Gastrocnemius medialis (tissue), 4 donors: ENCODE data around the gene CYB5R3.

Experiments
- POLR2A ChIP-seq, 2 donors: fragments of 450-650 bp; IDR thresholded peaks; one replicate each; pipeline ENCODE4 v1.6.1; 2017; ENCODE audit warnings: antibody characterized with exemption in 2 of 2, mild to moderate bottlenecking in 2 of 2, moderate library complexity in 2 of 2
- TF ChIP-seq, protein P1 (sequence below), 5 experiments: fragments of 450-650 bp in 3 of 5; fragments of 200-600 bp in 2 of 5; sonication (generic) in 2 of 5; IDR thresholded peaks in 4 of 5; conservative IDR thresholded peaks in 1 of 5; 1 replicate in 4 of 5; 2 replicates in 1 of 5; pipeline ENCODE4 v1.5.1; 2016 to 2019; ENCODE audit warnings: antibody characterized with exemption in 5 of 5, mild to moderate bottlenecking in 3 of 5, moderate library complexity in 3 of 5

DNA sequence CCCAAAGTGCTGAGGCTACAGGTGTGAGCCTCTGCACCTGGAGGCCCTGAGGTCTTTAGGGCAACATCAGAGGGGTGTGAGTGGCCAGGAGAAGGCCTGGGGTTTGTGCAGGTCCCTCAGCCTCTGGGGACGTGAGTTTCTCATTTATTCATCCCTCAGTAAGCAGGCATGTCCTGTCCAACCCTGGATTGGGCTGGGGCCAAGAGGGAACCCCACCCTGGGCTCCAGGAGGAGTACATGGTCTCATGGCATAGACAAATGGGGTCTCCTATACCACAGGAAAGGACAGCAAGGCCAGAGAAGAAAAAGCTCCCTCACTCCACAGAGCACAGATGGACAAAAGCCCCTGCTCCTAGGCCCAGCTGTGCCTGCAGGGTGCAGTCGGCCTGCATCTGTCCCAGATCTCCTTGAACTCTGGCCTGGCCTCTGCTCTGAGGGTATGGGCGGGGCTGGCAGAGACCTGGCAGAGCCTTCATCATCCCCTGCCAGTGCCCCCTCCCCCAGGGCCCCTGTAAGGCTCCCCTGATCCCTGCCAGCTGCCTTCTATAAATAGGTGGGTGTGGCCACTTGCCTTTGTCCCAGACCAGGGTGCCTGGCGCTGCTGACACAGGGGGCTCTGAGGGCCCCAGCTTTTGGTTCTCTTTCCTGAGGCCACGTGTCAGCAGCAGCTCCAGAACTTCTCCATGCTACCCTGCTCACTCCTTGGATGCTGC, 36.9 kb upstream of the CYB5R3 start:
- TF ChIP-seq, protein P1, sequence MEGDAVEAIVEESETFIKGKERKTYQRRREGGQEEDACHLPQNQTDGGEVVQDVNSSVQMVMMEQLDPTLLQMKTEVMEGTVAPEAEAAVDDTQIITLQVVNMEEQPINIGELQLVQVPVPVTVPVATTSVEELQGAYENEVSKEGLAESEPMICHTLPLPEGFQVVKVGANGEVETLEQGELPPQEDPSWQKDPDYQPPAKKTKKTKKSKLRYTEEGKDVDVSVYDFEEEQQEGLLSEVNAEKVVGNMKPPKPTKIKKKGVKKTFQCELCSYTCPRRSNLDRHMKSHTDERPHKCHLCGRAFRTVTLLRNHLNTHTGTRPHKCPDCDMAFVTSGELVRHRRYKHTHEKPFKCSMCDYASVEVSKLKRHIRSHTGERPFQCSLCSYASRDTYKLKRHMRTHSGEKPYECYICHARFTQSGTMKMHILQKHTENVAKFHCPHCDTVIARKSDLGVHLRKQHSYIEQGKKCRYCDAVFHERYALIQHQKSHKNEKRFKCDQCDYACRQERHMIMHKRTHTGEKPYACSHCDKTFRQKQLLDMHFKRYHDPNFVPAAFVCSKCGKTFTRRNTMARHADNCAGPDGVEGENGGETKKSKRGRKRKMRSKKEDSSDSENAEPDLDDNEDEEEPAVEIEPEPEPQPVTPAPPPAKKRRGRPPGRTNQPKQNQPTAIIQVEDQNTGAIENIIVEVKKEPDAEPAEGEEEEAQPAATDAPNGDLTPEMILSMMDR (IDR thresholded peaks at IDR 0.05 in 4 of 5, conservative IDR thresholded peaks at IDR 0.05 in 1 of 5), result peak in 1 of 5 experiments; percentile 20
- TF ChIP-seq POLR2A (IDR thresholded peaks at IDR 0.05), result peak; percentile 48 to 76
